Activated naive CD4-positive, alpha-beta T cell treated with anti-CD3 and anti-CD28 coated beads for 36 hours (primary cell): ENCODE measurements around the gene NXPH1. TPM values are rescaled to one million over a fixed set of nuclear protein-coding genes. Genes with fewer than 3 reads are reported as not detected.

Experiments used
- CTCF ChIA-PET: fragments of 350-600 bp; sonication (Branson Sonifier 250); formaldehyde crosslinking; loops from one replicate; lab custom pipeline; 2021; ENCODE audit warnings: antibody characterized with exemption; lab: Charles Lee
- DNase-seq: peaks from one replicate; pipeline ENCODE4 v3.0.0-alpha.2; 2020
- H3K27ac Mint-ChIP-seq: one replicate; pipeline ENCODE4 v1.8.0; 2021; ENCODE audit warnings: mild to moderate bottlenecking, mixed read lengths
- H3K27me3 Mint-ChIP-seq: one replicate; pipeline ENCODE4 v1.8.0; 2021; ENCODE audit warnings: low read depth, mixed read lengths
- H3K36me3 Mint-ChIP-seq: one replicate; pipeline ENCODE4 v1.8.0; 2021; ENCODE audit warnings: low read depth, mixed read lengths
- H3K4me1 Mint-ChIP-seq: one replicate; pipeline ENCODE4 v1.8.0; 2021; ENCODE audit warnings: low read depth, mixed read lengths
- H3K4me3 Mint-ChIP-seq: one replicate; pipeline ENCODE4 v1.8.0; 2021; ENCODE audit warnings: mild to moderate bottlenecking, moderate library complexity, mixed read lengths
- H3K9me3 Mint-ChIP-seq: one replicate; pipeline ENCODE4 v1.8.0; 2021; ENCODE audit warnings: mixed read lengths
- intact Hi-C: fragments of 100-400 bp; cut with micrococcal nuclease; formaldehyde crosslinking; loops from one replicate; pipeline ENCODE4 v1.15.1; 2023
- total RNA-seq, 2 experiments: library from RNA; stranded (reverse); gene quantifications; one replicate each; pipeline ENCODE4 v1.2.3, GENCODE V29; 2021

The NXPH1 gene
- total RNA-seq, 2 experiments from 2014 or later = not detected

DNA sequence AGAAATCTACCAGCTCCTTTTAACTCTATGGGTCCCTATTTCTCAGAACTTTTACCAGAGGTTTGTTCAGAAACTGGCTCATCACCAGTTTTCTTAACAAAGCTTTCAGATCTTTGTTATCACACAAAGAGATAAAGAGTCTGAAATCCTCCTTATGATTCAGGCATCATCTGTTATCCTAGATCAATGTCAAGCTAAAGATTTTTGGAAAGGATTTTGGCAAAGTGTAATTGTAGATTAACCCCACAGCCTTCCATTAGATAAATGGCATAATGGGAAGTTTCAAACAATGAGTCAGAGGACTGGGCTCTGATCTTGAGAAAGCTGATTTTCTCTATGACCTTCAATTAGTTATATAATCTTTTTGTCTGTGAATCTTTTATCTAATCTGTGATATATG, 192.2 kb downstream of the NXPH1 start:
- H3K27me3 Mint-ChIP-seq = no peaks in the 10 kb centered on the region
- CTCF ChIA-PET = no interaction called here
- H3K4me3 Mint-ChIP-seq = no peak overlapping the region
- no peak for DNase-seq
- no peaks in the 10 kb centered on the region for H3K36me3 Mint-ChIP-seq
- H3K27ac Mint-ChIP-seq = no peak overlapping the region
- no peaks in the 10 kb centered on the region for H3K9me3 Mint-ChIP-seq
- intact Hi-C loops = no loop called here
- no peaks in the 10 kb centered on the region for H3K4me1 Mint-ChIP-seq

DNA sequence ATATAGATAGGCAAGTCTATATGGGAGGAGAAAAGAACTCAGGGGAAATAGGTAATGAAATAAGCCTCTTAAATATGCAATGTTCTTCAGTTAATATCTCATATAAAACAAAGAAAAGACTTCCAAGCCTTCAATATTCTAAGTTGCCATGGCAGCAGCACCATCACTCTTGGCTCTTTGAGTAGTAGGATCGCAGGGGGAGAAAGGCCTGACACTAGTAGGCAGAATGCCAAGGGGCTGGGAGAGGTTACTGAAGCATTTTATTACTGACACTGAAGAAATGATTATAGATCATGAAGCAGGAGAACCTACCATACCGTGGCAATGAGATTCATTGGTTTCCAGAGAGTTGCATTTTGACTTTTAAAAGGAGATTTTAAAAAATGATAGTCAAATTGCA, 193.9 kb downstream of the NXPH1 start:
- Mint-ChIP-seq H3K27me3 (no peaks in the 10 kb centered on the region), H3K9me3 (no peaks in the 10 kb centered on the region), H3K4me1 (no peaks in the 10 kb centered on the region), H3K36me3 (no peaks in the 10 kb centered on the region), H3K27ac (no peak overlapping the region), H3K4me3 (no peak overlapping the region)
- CTCF ChIA-PET = no interaction called here
- intact Hi-C loops = no loop called here
- no peak for DNase-seq

GRCh38 chr7:8628656-8629055, 195.2 kb downstream of the NXPH1 start:
- CTCF ChIA-PET = interaction anchor here (0.6 kb wide), 1 partner anchor 207 kb away, joined by 3 read pairs; no protein-coding TSS in a partner anchor

DNA sequence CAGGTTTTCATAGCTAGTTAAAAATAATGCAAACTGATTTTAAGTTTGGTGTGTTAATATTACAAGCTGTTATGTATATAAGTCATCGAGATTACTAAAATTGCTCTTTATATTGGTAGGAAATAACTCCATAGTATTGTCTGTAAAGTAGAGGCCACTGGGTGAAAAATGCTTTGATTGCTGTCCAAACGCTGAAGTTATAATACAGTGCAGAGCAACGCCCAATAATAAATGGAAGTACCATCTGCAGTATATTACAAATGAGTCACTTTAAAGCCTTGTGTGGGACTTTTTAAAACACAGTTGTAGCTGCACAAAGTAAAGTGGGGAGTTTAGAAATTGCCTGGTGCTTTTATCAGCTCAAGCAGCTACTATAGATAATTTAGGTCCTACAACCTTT, 196.1 kb downstream of the NXPH1 start:
- intact Hi-C loops = no loop called here
- no peak overlapping the region for H3K4me3 Mint-ChIP-seq
- H3K4me1 Mint-ChIP-seq = no peaks in the 10 kb centered on the region
- H3K9me3 Mint-ChIP-seq = peaks cover 3% of the 10 kb centered on the region
- DNase-seq = no peak
- CTCF ChIA-PET = interaction anchor here (0.6 kb wide), 2 partner anchors 32 to 208 kb away, joined by 3 to 4 read pairs; no protein-coding TSS in a partner anchor
- no peak overlapping the region for H3K27ac Mint-ChIP-seq
- no peaks in the 10 kb centered on the region for H3K27me3 Mint-ChIP-seq
- no peaks in the 10 kb centered on the region for H3K36me3 Mint-ChIP-seq

More at GRCh38 chr7:8628656-8629055, 195.2 kb downstream of the NXPH1 start:
- DNase-seq = no peak
- Mint-ChIP-seq H3K9me3 (no peaks in the 10 kb centered on the region), H3K36me3 (no peaks in the 10 kb centered on the region), H3K27me3 (no peaks in the 10 kb centered on the region), H3K4me3 (no peak overlapping the region), H3K27ac (no peak overlapping the region), H3K4me1 (no peaks in the 10 kb centered on the region)
- intact Hi-C loops = no loop called here

- H3K27me3 Mint-ChIP-seq = no peaks in the 10 kb centered on the region
- H3K4me3 Mint-ChIP-seq = no peak overlapping the region
- H3K9me3 Mint-ChIP-seq = peaks cover 5% of the 10 kb centered on the region
- no peaks in the 10 kb centered on the region for H3K4me1 Mint-ChIP-seq
- CTCF ChIA-PET = interaction anchor here (2.0 kb wide), 1 partner anchor 16 kb away, joined by 4 read pairs; no protein-coding TSS in a partner anchor
- intact Hi-C loops = no loop called here
- H3K36me3 Mint-ChIP-seq = no peaks in the 10 kb centered on the region
- no peak for DNase-seq
- H3K27ac Mint-ChIP-seq = no peak overlapping the region
Measured at GRCh38 chr7:8637322-8637721, 203.9 kb downstream of the NXPH1 start.

DNA sequence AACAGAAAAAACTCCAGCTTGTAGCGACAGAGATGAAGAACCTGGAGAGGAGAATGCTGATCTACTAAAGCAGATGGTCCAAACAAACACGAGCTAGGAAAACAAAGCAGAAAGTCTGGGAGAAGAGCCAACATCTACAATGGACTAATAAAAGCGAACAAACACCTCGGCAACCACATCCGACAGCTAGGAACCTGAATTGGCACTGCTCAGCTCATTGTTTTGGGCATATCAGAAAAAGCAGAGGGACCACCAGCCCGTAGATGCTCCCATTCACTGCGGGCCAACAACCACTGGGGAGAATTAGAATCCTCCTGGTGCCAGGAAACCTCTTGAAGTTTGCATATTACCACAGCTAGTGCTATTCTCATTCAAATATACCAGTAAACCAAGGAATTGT, 204.7 kb downstream of the NXPH1 start:
- Mint-ChIP-seq H3K36me3 (no peaks in the 10 kb centered on the region), H3K4me3 (no peak overlapping the region), H3K27me3 (no peaks in the 10 kb centered on the region), H3K9me3 (peaks cover 5% of the 10 kb centered on the region), H3K27ac (no peak overlapping the region), H3K4me1 (no peaks in the 10 kb centered on the region)
- intact Hi-C loops = no loop called here
- CTCF ChIA-PET = interaction anchor here (1.5 to 2.0 kb wide), 2 partner anchors 15 to 86 kb away, joined by 3 to 4 read pairs; no protein-coding TSS in a partner anchor
- no peak for DNase-seq

DNA sequence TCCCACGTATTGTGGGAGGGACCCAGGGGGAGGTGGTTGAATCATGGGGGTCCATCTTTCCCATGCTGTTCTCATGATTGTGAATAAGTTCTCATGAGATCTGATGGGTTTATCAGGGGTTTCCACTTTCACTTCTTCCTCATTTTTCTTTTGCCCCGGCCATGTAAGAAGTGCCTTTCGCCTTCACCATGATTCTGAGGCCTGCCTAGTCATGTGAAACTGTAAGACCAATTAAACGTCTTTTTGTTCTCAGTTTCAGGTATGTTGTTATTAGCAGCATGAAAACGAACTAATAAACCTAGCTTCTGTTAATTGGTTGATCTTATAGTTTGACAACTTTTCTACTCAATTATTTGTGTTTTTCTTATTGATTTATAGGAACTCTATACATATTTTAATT, 206.3 kb downstream of the NXPH1 start:
- intact Hi-C loops = no loop called here
- CTCF ChIA-PET = no interaction called here

DNA sequence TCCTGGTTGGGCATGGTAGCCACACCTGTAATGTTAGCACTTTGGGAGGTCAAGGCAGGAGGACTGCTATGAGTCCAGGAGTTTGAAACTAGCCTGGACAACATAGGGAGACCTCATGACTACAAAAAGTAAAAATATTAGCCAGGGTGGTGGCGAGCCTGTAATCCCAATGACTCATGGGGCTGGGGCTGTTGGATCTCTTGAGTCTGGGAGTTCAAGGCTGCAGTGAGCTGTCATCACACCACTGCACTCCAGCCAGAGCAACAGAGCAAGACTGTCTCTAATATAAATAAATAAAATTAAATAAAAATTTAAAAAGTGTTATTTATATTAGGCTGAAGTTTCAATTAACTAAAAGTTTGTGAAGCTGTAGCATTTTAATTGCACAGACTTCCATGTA, 207.3 kb downstream of the NXPH1 start:
- Mint-ChIP-seq H3K27me3 (no peaks in the 10 kb centered on the region), H3K4me3 (no peak overlapping the region), H3K36me3 (no peaks in the 10 kb centered on the region), H3K9me3 (no peaks in the 10 kb centered on the region), H3K4me1 (no peaks in the 10 kb centered on the region), H3K27ac (no peak overlapping the region)
- no peak for DNase-seq
- intact Hi-C loops = no loop called here
- CTCF ChIA-PET = interaction anchor here (0.6 kb wide), 1 partner anchor 566 kb away, joined by 4 read pairs; no protein-coding TSS in a partner anchor

More for the DNA sequence above, 206.3 kb downstream of the NXPH1 start:
- Mint-ChIP-seq H3K27me3 (no peaks in the 10 kb centered on the region), H3K9me3 (peaks cover 2% of the 10 kb centered on the region), H3K36me3 (no peaks in the 10 kb centered on the region), H3K27ac (no peak overlapping the region), H3K4me3 (no peak overlapping the region), H3K4me1 (no peaks in the 10 kb centered on the region)
- DNase-seq = no peak

GRCh38 chr7:8668627-8669500, 235.5 kb downstream of the NXPH1 start:
- CTCF ChIA-PET = no interaction called here
- Mint-ChIP-seq H3K4me3 (no peak overlapping the region), H3K9me3 (peaks cover 8% of the 10 kb centered on the region), H3K36me3 (no peaks in the 10 kb centered on the region), H3K27me3 (no peaks in the 10 kb centered on the region), H3K4me1 (no peaks in the 10 kb centered on the region), H3K27ac (no peak overlapping the region)
- no peak for DNase-seq
- intact Hi-C loops = no loop called here

DNA sequence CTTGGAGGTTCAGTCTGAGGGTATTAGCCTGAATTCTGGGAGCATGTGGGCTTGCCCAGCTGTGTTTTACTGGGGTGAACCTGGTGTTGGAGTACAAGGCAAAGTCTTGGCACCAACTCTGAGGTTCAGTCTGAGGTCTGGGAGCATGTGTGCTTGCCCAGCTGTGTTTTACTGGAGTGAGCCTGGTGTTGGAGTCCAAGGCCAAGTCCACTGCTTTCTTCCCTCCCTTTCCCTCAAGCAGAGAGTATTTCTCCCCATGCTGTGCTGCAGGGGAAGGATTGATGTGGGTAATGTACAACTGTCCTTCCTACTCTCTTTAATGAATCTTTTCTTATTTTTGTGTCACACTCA, 236.1 kb downstream of the NXPH1 start:
- no peaks in the 10 kb centered on the region for H3K4me1 Mint-ChIP-seq
- peaks cover 8% of the 10 kb centered on the region for H3K9me3 Mint-ChIP-seq
- H3K27me3 Mint-ChIP-seq = no peaks in the 10 kb centered on the region
- H3K27ac Mint-ChIP-seq = no peak overlapping the region
- DNase-seq = no peak
- no peaks in the 10 kb centered on the region for H3K36me3 Mint-ChIP-seq
- H3K4me3 Mint-ChIP-seq = no peak overlapping the region
- CTCF ChIA-PET = no interaction called here
- intact Hi-C loops = no loop called here

- intact Hi-C loops = no loop called here
- H3K27ac Mint-ChIP-seq = no peak overlapping the region
- CTCF ChIA-PET = no interaction called here
- no peaks in the 10 kb centered on the region for H3K4me1 Mint-ChIP-seq
- no peak for DNase-seq
- no peaks in the 10 kb centered on the region for H3K36me3 Mint-ChIP-seq
- no peak overlapping the region for H3K4me3 Mint-ChIP-seq
- H3K27me3 Mint-ChIP-seq = no peaks in the 10 kb centered on the region
- H3K9me3 Mint-ChIP-seq = no peaks in the 10 kb centered on the region
Measured at GRCh38 chr7:8684426-8684825, 251.0 kb downstream of the NXPH1 start.

DNA sequence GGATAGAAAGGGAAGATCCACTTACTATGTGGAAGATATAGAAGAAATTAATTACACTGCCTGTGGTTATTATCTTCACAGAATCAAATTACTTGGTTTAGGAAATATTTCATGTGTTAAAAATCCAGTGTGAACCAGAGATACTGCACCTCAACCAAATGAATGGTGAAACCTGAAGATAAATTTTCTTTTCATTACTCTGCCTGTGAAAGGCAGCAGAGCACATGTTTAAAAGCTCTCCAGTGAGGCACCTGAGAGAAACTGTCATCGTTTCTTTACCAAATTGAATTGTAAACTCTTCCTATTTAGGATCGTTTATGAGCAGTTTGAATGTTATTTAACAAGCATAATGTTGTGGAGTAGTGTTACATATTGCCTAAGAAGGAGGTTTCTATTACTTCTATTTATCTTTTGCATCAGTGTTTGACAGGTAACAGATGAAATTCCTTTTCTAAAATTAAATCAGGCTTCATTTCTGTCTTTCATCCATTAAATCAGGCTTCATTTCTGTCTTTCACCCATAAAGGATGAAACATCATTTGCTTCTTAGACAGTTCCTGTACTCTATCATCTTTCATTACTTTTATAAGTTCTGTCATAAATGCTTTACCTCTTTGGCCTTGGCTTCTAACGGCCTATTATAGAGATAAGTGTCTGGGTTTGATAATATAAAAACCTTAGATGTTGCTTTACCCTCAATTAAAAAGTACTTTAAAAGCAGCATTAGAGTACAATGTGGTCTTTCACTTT, 266.6 kb downstream of the NXPH1 start:
- CTCF ChIA-PET = no interaction called here

More for the DNA sequence above, 266.6 kb downstream of the NXPH1 start:
- Mint-ChIP-seq H3K4me3 (no peak overlapping the region), H3K4me1 (no peaks in the 10 kb centered on the region), H3K27me3 (no peaks in the 10 kb centered on the region), H3K36me3 (no peaks in the 10 kb centered on the region), H3K27ac (no peak overlapping the region), H3K9me3 (peaks cover 3% of the 10 kb centered on the region)
- intact Hi-C loops = no loop called here
- DNase-seq = no peak
